ENCODE measurements around the gene ADAMTS19. TPM values are rescaled to one million over a fixed set of nuclear protein-coding genes. Genes with fewer than 3 reads are reported as not detected.

ADAMTS19 gene
- total and polyA plus RNA-seq, 2 of the 13 experiments (the other 11 are each of a cell fraction or from before 2014, with no cell fraction given) = not detected

GRCh38 chr5:129601576-129601975, 141.5 kb downstream of the ADAMTS19 start:
- Histone ChIP-seq H3K9ac (ENCODE audit: insufficient read depth, low read depth, low read length) (no peak overlapping the region), H2AFZ (ENCODE audit: low read length) (no peak overlapping the region), H3K4me1 (ENCODE audit: insufficient read depth, low read length) (no peaks in the 10 kb centered on the region), H3K79me2 (ENCODE audit: insufficient read depth, low read length) (no peaks in the 10 kb centered on the region), H3K9me3 (ENCODE audit: low read length) (no peaks in the 10 kb centered on the region), H3K36me3 (replicated peaks in 1 of 2; ENCODE audit: control insufficient read depth in 1 of 2, insufficient read depth in 2 of 2, low read length in 2 of 2) (no peaks in the 10 kb centered on the region), H3K4me3 (replicated peaks in 1 of 3; ENCODE audit: insufficient read depth in 1 of 3, low read depth in 2 of 3, low read length in 3 of 3) (no peak overlapping the region), H4K20me1 (ENCODE audit: insufficient read depth, low read length) (no peaks in the 10 kb centered on the region), H3K4me2 (ENCODE audit: low read depth, low read length) (no peak overlapping the region), H3K27me3 (ENCODE audit: control insufficient read depth in 1 of 2, insufficient read depth in 2 of 2, low read length in 2 of 2) (no peaks in the 10 kb centered on the region), H3K27ac (ENCODE audit: extremely low read length, insufficient read depth, low read length) (no peak overlapping the region)
- WGBS (ENCODE audit: low lambda C conversion rate) = 0% methylated on average over 2 of the region's 2 CpGs
- intact Hi-C loops (cut with micrococcal nuclease; ENCODE audit: unreplicated experiment) (no loop called here), in situ Hi-C loops (cut with HindIII; ENCODE audit: extremely low pct_ligation_motif_present, low pct_unique_long_range_greater_than_20kb) (no loop called here)
- no peak for ATAC-seq
- DNase-seq (ENCODE audit: low spot score) = no peak
- TF ChIP-seq PHF5A (CRISPR knock-in tag; IDR thresholded peaks at IDR 0.05; ENCODE audit: low read depth, unreplicated experiment) = no peak
- no peak for TF ChIP-seq ZNF441 (CRISPR knock-in tag; IDR thresholded peaks at IDR 0.05; ENCODE audit: borderline replicate concordance)
- TF ChIP-seq, protein P1, sequence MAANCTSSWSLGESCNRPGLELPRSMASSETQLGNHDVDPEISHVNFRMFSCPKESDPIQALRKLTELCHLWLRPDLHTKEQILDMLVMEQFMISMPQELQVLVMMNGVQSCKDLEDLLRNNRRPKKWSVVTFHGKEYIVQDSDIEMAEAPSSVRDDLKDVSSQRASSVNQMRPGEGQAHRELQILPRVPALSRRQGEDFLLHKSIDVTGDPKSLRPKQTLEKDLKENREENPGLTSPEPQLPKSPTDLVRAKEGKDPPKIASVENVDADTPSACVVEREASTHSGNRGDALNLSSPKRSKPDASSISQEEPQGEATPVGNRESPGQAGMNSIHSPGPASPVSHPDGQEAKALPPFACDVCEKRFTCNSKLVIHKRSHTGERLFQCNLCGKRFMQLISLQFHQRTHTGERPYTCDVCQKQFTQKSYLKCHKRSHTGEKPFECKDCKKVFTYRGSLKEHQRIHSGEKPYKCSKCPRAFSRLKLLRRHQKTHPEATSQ (CRISPR knock-in tag; IDR thresholded peaks at IDR 0.05; ENCODE audit: borderline replicate concordance) = no peak
- no peak for TF ChIP-seq ZNF724P (CRISPR knock-in tag; IDR thresholded peaks at IDR 0.05; ENCODE audit: borderline replicate concordance)
- no peak for TF ChIP-seq ZSCAN30 (CRISPR knock-in tag; IDR thresholded peaks at IDR 0.05)
- TF ChIP-seq CBFB (CRISPR knock-in tag; IDR thresholded peaks at IDR 0.05) = no peak
- TF ChIP-seq ELF3 (CRISPR knock-in tag; IDR thresholded peaks at IDR 0.05) = no peak
- TF ChIP-seq MYPOP (CRISPR knock-in tag; IDR thresholded peaks at IDR 0.05) = no peak
- no peak for TF ChIP-seq ZFP37 (CRISPR knock-in tag; IDR thresholded peaks at IDR 0.05; ENCODE audit: borderline replicate concordance)
- no peak for TF ChIP-seq MED13 (CRISPR knock-in tag; IDR thresholded peaks at IDR 0.05)
- TF ChIP-seq ZBTB38 (CRISPR knock-in tag; IDR thresholded peaks at IDR 0.05) = no peak
- TF ChIP-seq ZNF839 (CRISPR knock-in tag; IDR thresholded peaks at IDR 0.05; ENCODE audit: borderline replicate concordance) = no peak
- no peak for TF ChIP-seq ZNF652 (CRISPR knock-in tag; IDR thresholded peaks at IDR 0.05; ENCODE audit: borderline replicate concordance, low read depth)
- TF ChIP-seq MXD4 (CRISPR knock-in tag; IDR thresholded peaks at IDR 0.05) = no peak
- FAIRE-seq = no peak
- ChIA-PET POLR2A (no interaction called here), CTCF (ENCODE audit: low intra/inter-chr PET ratio, low total read pairs) (no interaction called here)
- no TSS peak for BruUV-seq (replicated peaks)

Data from HepG2 (cell line).